Activated T-helper 2 cell treated with anti-CD3 and anti-CD28 coated beads, Interferon-gamma antibody, Interleukin-2, Interleukin-4, amounts not matched to agents 10 μg/mL and 5 μg/mL and 100 μg/mL, durations not matched to agents 14 hours and 24 hours and 36 hours (primary cell): ENCODE results near the gene FGFRL1. TPM values are rescaled to one million over a fixed set of nuclear protein-coding genes. Genes with fewer than 3 reads are reported as not detected.

ENCODE experiments used
- DNase-seq: peaks from one replicate; pipeline ENCODE4 v3.0.0; 2021; ENCODE audit warnings: low spot score
- H3K27ac Mint-ChIP-seq: one replicate; pipeline ENCODE4 v1.8.0; 2021; ENCODE audit warnings: mixed read lengths
- H3K27me3 Mint-ChIP-seq: one replicate; pipeline ENCODE4 v1.8.0; 2021; ENCODE audit warnings: low read depth, mixed read lengths
- H3K36me3 Mint-ChIP-seq: one replicate; pipeline ENCODE4 v1.8.0; 2021; ENCODE audit warnings: low read depth, mixed read lengths
- H3K4me1 Mint-ChIP-seq: one replicate; pipeline ENCODE4 v1.8.0; 2021; ENCODE audit warnings: low read depth, mixed read lengths
- H3K4me3 Mint-ChIP-seq: one replicate; pipeline ENCODE4 v1.8.0; 2021; ENCODE audit warnings: low read depth, mild to moderate bottlenecking, moderate library complexity, mixed read lengths
- H3K9me3 Mint-ChIP-seq: one replicate; pipeline ENCODE4 v1.8.0; 2021; ENCODE audit warnings: mixed read lengths
- intact Hi-C: fragments of 100-400 bp; cut with micrococcal nuclease; formaldehyde crosslinking; loops from one replicate; pipeline ENCODE4 v1.15.1; 2023
- total RNA-seq: library from RNA; stranded (reverse); gene quantifications from 2 replicates; pipeline ENCODE4 v1.2.3, GENCODE V29; 2022

Gene FGFRL1
- total RNA-seq, 1 donor from 2014 or later, result 17.5 TPM

GRCh38 chr4:1010395-1011021 is 918 bp upstream of the FGFRL1 start:
- intact Hi-C loops, result loop anchor here (1.0 to 5.0 kb wide), 5 partner anchors 38 to 337 kb away; partner anchors contain the start of genes DGKQ, GAK, TMEM175 and UVSSA
- H3K27me3 Mint-ChIP-seq, result peaks cover 26% of the 10 kb centered on the region
- H3K4me3 Mint-ChIP-seq, result peak overlapping the region; percentile 82
- H3K4me1 Mint-ChIP-seq, result peaks cover 9% of the 10 kb centered on the region
- no peaks in the 10 kb centered on the region for H3K36me3 Mint-ChIP-seq
- H3K27ac Mint-ChIP-seq, result peak overlapping the region; percentile 89
- H3K9me3 Mint-ChIP-seq, result peaks cover 4% of the 10 kb centered on the region
- peak; percentile 76 for DNase-seq

GRCh38 chr4:1011666-1012033 is 224 bp downstream of the FGFRL1 start:
- Mint-ChIP-seq H3K4me3 (no peak overlapping the region), H3K36me3 (no peaks in the 10 kb centered on the region)
- intact Hi-C loops, result loop anchor here (1.0 to 5.0 kb wide), 3 partner anchors 39 to 79 kb away; partner anchors contain the start of genes DGKQ, GAK and TMEM175

GRCh38 chr4:1012034-1012739 is 761 bp downstream of the FGFRL1 start:
- H3K4me1 Mint-ChIP-seq, result peaks cover 9% of the 10 kb centered on the region
- no peaks in the 10 kb centered on the region for H3K36me3 Mint-ChIP-seq
- H3K9me3 Mint-ChIP-seq, result no peaks in the 10 kb centered on the region
- peak overlapping the region; percentile 58 for H3K4me3 Mint-ChIP-seq
- peaks cover 18% of the 10 kb centered on the region for H3K27me3 Mint-ChIP-seq
- DNase-seq, result no peak
- no peak overlapping the region for H3K27ac Mint-ChIP-seq
- intact Hi-C loops, result loop anchor here (5.0 kb wide), 1 partner anchor 45 kb away; no protein-coding TSS in a partner anchor

More at GRCh38 chr4:1011666-1012033, 224 bp downstream of the FGFRL1 start:
- H3K27ac Mint-ChIP-seq, result no peak overlapping the region
- no peak for DNase-seq
- peaks cover 9% of the 10 kb centered on the region for H3K4me1 Mint-ChIP-seq
- peaks cover 4% of the 10 kb centered on the region for H3K9me3 Mint-ChIP-seq
- peaks cover 23% of the 10 kb centered on the region for H3K27me3 Mint-ChIP-seq

GRCh38 chr4:1013225-1014073 is 2.0 kb downstream of the FGFRL1 start:
- Mint-ChIP-seq H3K27me3 (peaks cover 7% of the 10 kb centered on the region), H3K4me3 (peak overlapping the region; percentile 42), H3K4me1 (peaks cover 9% of the 10 kb centered on the region), H3K36me3 (no peaks in the 10 kb centered on the region), H3K27ac (no peak overlapping the region), H3K9me3 (no peaks in the 10 kb centered on the region)
- DNase-seq, result no peak
- intact Hi-C loops, result loop anchor here (5.0 kb wide), 1 partner anchor 44 kb away; no protein-coding TSS in a partner anchor

GRCh38 chr4:1014291-1015167 is 3.1 kb downstream of the FGFRL1 start:
- peak overlapping the region; percentile 42 for H3K4me3 Mint-ChIP-seq
- intact Hi-C loops, result loop anchor here (5.0 kb wide), 1 partner anchor 43 kb away; no protein-coding TSS in a partner anchor
- peaks cover 7% of the 10 kb centered on the region for H3K4me1 Mint-ChIP-seq
- no peak for DNase-seq
- no peak overlapping the region for H3K27ac Mint-ChIP-seq
- H3K27me3 Mint-ChIP-seq, result no peaks in the 10 kb centered on the region
- no peaks in the 10 kb centered on the region for H3K9me3 Mint-ChIP-seq
- H3K36me3 Mint-ChIP-seq, result no peaks in the 10 kb centered on the region

GRCh38 chr4:1015179-1015578 is 3.8 kb downstream of the FGFRL1 start:
- Mint-ChIP-seq H3K4me3 (no peak overlapping the region), H3K27ac (no peak overlapping the region), H3K27me3 (no peaks in the 10 kb centered on the region)

GRCh38 chr4:1015746-1016145 is 4.3 kb downstream of the FGFRL1 start:
- no peaks in the 10 kb centered on the region for H3K27me3 Mint-ChIP-seq
- H3K4me3 Mint-ChIP-seq, result no peak overlapping the region
- DNase-seq, result no peak
- intact Hi-C loops, result no loop called here
- H3K4me1 Mint-ChIP-seq, result peaks cover 3% of the 10 kb centered on the region
- H3K36me3 Mint-ChIP-seq, result no peaks in the 10 kb centered on the region
- no peaks in the 10 kb centered on the region for H3K9me3 Mint-ChIP-seq
- H3K27ac Mint-ChIP-seq, result no peak overlapping the region

More at GRCh38 chr4:1015179-1015578, 3.8 kb downstream of the FGFRL1 start:
- H3K9me3 Mint-ChIP-seq, result no peaks in the 10 kb centered on the region
- DNase-seq, result no peak
- H3K36me3 Mint-ChIP-seq, result no peaks in the 10 kb centered on the region
- intact Hi-C loops, result no loop called here
- H3K4me1 Mint-ChIP-seq, result peaks cover 7% of the 10 kb centered on the region

- Mint-ChIP-seq H3K9me3 (no peaks in the 10 kb centered on the region), H3K4me1 (peaks cover 3% of the 10 kb centered on the region), H3K4me3 (no peak overlapping the region), H3K27ac (no peak overlapping the region), H3K27me3 (no peaks in the 10 kb centered on the region), H3K36me3 (no peaks in the 10 kb centered on the region)
- intact Hi-C loops, result no loop called here
- no peak for DNase-seq
These were observed 5.8 kb downstream of the FGFRL1 start for GRCh38 chr4:1017211-1017610.

GRCh38 chr4:1017706-1018105 is 6.3 kb downstream of the FGFRL1 start:
- H3K36me3 Mint-ChIP-seq, result no peaks in the 10 kb centered on the region
- no peak overlapping the region for H3K4me3 Mint-ChIP-seq
- H3K27ac Mint-ChIP-seq, result no peak overlapping the region
- DNase-seq, result no peak
- intact Hi-C loops, result no loop called here
- H3K4me1 Mint-ChIP-seq, result peaks cover 3% of the 10 kb centered on the region
- no peaks in the 10 kb centered on the region for H3K9me3 Mint-ChIP-seq
- H3K27me3 Mint-ChIP-seq, result no peaks in the 10 kb centered on the region

- DNase-seq, result no peak
- H3K9me3 Mint-ChIP-seq, result no peaks in the 10 kb centered on the region
- no peak overlapping the region for H3K27ac Mint-ChIP-seq
- no peaks in the 10 kb centered on the region for H3K27me3 Mint-ChIP-seq
- no peak overlapping the region for H3K4me3 Mint-ChIP-seq
- peaks cover 3% of the 10 kb centered on the region for H3K4me1 Mint-ChIP-seq
- H3K36me3 Mint-ChIP-seq, result no peaks in the 10 kb centered on the region
- intact Hi-C loops, result no loop called here
These were observed 7.0 kb downstream of the FGFRL1 start for GRCh38 chr4:1018147-1019020.

GRCh38 chr4:1019320-1019719 is 7.9 kb downstream of the FGFRL1 start:
- H3K36me3 Mint-ChIP-seq, result no peaks in the 10 kb centered on the region
- no peak overlapping the region for H3K27ac Mint-ChIP-seq
- H3K4me1 Mint-ChIP-seq, result no peaks in the 10 kb centered on the region
- no peak overlapping the region for H3K4me3 Mint-ChIP-seq
- H3K9me3 Mint-ChIP-seq, result no peaks in the 10 kb centered on the region
- DNase-seq, result no peak
- H3K27me3 Mint-ChIP-seq, result no peaks in the 10 kb centered on the region
- intact Hi-C loops, result no loop called here
